Epidermal melanocyte (primary cell): Measurements from ENCODE around the gene ARHGAP8.

Source experiments
- DNase-seq: peaks from one replicate; pipeline ENCODE4 v3.0.0; 2011; ENCODE audit warnings: low spot score; ENCODE audit not compliant: insufficient read length

Gene ARHGAP8

DNA sequence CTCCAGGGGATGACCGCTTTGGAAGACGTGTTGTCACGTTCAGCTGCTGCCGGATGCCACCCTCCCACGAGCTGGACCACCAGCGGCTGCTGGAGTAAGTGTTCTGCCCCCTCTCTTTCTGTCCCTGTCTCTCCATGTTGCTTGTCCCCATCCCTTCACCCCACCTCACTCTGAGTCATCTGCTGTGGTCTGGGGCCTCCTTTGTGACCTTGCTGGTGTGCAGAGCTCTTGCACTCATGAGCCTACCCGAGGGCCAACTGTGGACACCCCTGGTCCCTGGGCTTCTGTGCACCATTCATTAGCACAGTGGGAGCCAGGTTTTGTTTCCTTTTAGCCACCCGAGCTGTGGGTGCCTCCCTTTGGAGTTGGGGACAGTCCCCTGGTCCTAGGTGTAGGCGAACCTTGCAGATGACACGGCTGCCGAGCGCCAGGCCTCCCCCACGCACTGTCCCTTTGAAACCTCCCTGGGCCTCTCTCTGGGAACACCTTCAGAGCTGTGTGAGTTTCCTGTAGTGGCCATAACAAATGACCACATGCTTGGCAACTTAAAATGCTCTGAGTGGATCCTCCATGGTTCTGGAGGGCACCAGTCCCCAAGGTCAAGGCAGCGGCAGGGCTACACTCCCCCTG, 49.8 kb downstream of the ARHGAP8 start:
- DNase-seq, result no peak

GRCh38 chr22:44802956-44803355, 50.6 kb downstream of the ARHGAP8 start:
- no peak for DNase-seq

GRCh38 chr22:44804327-44804726, 52.0 kb downstream of the ARHGAP8 start:
- no peak for DNase-seq

DNA sequence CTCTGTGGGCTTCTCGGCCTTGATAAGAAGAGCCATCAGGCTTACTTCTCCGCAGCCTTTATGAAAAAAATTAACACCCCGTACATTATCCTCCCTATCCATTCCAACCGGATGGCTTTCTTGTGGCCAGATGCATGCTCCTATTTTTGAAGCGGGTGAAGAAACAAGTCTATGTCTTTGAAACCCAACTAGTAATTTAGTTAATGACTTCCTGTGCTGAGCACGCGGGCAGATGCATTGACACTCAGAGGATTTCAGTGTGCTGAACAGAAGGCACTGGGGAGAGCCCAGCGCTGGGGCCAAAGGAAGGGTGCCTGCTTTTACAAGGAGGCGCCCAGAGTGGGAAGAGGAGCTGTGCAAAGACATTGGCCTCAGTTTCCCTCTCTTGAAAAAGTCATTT, 53.3 kb downstream of the ARHGAP8 start:
- no peak for DNase-seq

GRCh38 chr22:44807232-44807631, 54.9 kb downstream of the ARHGAP8 start:
- no peak for DNase-seq

DNA sequence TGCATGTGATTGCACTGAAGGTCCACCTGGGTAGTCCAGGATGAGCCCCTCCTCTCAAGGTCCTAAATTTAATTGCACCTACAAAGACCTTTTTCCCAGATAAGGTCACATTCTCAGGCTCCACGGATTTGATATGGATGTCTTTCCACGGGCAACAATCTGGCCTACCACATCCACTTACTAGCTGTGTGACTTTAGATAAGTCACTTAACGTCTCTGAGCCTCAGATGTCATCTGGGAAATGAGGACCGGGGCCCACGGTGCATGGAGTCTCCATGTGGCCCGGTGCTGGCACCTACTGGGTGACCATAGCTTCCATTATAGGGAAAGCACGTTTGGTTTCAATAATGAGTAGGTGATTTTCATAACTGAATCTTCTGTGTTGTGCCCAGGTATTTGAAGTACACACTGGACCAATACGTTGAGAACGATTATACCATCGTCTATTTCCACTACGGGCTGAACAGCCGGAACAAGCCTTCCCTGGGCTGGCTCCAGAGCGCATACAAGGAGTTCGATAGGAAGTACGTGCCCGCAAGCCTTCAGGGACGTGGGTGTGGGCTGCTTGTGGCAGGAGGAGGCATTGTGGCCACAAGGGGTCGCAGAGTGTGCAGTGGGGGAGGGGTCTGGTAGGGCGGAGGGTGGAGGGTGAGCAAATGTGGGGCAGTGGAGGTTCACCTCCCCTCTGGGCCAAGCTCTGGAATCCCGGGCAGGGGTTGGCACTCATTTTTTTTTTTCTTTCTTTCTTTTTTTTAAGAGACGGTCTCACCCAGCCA, 55.7 kb downstream of the ARHGAP8 start:
- no peak for DNase-seq

DNA sequence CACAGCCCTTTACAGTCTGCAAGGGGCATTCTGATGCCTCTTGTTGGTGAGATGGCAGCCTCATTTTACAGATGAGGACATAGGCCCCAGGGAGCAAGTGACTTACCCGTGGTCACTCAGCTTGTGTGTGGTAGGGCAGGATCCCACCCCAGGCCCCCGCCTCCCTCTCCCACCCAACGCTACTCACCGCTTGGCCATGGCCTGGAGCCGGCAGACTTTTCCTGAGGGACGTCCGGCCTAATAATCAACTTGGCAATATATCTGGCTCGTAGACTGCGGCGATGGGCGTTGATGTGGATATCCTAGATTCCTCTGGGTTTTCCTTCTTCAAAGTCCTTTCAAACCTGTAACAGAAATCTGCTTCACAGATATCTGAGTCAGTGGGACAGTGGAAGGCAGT, 57.1 kb downstream of the ARHGAP8 start:
- no peak for DNase-seq

DNA sequence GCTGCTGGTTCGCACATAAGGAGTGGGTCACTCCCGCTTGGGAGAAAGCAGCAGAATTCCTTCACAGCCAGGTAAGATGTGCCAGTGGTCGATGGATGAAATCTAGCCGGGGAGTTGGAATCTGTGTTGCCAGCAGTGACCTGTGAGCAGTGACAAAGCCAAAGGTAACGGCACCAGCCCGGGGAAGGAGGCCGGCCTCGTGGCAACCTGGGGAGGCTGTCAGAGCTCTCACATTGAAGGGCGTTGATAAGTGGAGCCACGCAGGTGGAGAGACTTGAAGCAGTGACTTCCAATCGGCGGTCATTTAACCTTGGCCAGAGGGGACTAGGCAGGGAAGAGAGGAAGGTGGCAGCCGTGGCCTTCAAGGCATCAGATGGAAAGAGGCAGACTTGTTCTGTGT, 58.8 kb downstream of the ARHGAP8 start:
- no peak for DNase-seq

DNA sequence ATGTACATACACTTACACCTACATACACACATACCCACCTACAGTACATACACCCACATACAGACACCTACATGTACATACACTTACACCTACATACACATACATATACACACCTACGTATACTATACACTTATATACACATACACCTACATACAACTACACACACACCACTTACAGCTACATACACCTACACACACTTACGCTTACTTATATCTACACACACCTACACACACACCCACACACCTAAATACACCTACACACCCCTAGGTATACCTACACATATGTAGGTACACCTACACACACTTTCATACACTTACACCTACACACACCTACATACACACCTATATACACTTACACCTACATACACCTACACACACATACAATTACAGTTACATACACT, 61.0 kb downstream of the ARHGAP8 start:
- no peak for DNase-seq

DNA sequence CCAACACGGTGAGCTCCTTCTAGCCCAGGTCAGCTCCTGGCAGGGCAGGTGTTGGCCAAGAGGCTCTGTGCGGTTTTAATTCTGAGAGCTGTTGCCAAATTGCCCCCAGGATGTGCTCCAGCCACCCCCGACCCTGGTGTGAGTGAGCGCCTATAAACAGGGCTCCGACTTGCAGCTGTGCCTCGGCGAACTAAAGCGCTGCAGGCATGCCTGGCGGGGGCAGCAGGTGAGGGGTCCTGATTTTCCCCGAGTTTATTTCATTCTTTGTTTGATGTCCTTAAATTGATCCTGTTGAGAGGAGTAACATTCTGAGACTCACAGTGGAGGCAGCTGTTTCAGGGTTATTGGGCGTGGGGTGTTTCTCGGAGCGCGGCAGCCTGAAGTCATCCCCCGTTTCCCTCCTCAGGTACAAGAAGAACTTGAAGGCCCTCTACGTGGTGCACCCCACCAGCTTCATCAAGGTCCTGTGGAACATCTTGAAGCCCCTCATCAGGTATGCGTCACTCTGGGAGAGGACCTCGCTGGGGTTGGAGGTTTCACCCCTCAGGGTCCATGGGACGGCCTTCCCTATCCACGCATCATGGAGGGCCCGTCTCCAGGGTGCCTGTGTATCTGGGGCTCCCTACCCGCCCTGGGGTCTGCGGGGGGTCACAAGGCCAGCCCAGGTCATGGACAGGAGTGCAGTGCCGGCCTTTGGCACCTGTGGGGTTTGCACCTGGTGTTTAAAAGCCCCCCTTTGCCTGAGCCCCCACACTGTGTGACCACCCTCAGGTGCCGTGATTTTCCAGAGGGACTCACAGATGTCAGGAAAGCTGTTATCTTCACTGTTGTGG, 62.1 kb downstream of the ARHGAP8 start:
- no peak for DNase-seq

DNA sequence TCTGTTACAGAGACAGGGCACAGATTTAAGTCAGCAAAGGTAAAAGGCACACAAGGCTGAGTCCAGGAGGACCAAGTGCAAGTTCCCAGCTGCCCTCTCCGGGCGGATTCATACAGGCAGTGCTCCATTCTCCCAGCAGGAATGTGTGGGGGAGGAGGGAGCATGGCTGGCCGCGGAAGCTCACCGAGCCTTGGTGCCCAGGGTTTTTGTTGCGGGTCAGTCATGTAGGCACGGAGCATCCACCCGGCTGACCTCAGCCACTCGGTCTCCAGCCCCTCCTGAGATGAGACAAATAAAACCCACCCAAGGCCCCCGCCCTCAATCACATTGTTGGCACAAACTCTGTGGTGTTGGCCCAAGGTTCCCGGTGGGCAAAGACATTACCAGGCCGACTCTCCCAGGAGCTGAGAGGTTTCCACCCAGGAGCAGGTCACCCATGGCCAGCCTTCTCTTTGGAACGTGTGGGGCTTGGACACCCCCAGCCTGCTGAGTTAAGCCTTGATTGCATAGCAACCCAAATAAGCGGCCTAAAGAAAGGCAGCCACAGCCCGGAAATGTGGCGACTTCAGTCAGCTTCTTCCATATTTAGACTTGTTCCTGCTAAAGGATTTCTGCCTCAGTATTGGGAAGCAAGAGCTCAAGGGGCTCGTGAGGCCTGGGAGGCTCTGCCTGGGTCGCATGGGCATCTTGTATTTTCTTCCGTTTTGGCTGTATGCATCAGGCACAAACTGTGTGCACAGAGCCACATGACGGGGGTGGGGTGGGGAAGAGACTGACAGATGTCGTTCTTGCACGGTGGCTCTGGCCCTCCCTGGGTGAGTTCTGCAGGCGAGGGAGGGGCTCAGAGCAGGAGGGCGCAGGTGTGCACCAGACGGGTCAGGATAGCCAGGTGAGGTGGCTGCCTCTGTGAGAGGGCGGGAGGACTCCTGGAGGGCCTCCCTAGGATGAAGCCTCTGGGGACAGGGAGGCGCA, 63.0 kb downstream of the ARHGAP8 start:
- no peak for DNase-seq

- no peak for DNase-seq
Observed at GRCh38 chr22:44816141-44816540, 63.8 kb downstream of the ARHGAP8 start.

- no peak for DNase-seq
Observed at GRCh38 chr22:44818727-44819126, 66.4 kb downstream of the ARHGAP8 start.

- no peak for DNase-seq
Observed at GRCh38 chr22:44819966-44820631, 67.7 kb downstream of the ARHGAP8 start.

DNA sequence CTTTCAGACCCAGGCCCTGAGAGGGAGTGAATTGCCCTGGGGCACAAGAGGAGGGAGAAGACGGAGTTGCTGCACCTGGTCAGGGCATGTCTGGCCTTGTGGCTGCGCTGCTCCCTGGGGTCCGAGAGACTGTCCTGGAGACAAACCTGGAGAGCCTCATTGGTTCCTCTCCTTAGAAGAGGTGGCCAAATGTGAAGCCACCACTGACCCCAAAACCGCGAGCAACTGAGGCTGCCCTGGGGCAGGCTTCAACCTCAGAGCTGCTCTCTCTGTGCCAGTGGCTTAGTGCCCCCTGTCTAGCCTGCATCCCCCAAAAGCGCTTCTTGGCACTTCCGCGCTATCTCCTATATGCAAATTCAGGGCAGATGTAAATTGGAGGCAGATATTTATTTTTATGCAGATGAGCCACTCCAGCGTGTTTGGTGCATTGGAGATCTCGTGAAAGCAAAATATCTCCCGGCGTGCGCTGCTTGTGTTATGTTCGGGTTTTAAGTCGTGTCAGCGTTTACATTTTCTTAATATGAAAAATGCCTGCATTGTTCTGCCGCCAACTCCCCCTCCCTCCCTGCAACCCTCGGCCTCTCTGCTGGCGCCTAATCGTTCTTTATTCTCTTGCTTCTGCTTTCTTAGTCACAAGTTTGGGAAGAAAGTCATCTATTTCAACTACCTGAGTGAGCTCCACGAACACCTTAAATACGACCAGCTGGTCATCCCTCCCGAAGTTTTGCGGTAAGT, 69.5 kb downstream of the ARHGAP8 start:
- DNase-seq, result no peak

GRCh38 chr22:44822534-44822933, 70.2 kb downstream of the ARHGAP8 start:
- DNase-seq, result no peak

- no peak for DNase-seq
Observed at GRCh38 chr22:44823396-44823795, 71.0 kb downstream of the ARHGAP8 start.

GRCh38 chr22:44823806-44824205, 71.4 kb downstream of the ARHGAP8 start:
- DNase-seq, result no peak

GRCh38 chr22:44824271-44824670, 71.9 kb downstream of the ARHGAP8 start:
- DNase-seq, result no peak
